NCI-H2227 (cell line): ENCODE data around the gene RBP7.
A peak's percentile ranks its signal among the peaks of the same experiment; 100 is the strongest.
"Not testable (repeated sequence)": the region's sequence is repeated elsewhere in the genome, so short reads cannot be mapped to it uniquely, and the experiment has no call there.

ENCODE experiments used
- DNase-seq: peaks from one replicate; lab custom pipeline; 2025; ENCODE audit not compliant: unreplicated experiment; lab: John Stamatoyannopoulos, UW

RBP7 gene

DNA sequence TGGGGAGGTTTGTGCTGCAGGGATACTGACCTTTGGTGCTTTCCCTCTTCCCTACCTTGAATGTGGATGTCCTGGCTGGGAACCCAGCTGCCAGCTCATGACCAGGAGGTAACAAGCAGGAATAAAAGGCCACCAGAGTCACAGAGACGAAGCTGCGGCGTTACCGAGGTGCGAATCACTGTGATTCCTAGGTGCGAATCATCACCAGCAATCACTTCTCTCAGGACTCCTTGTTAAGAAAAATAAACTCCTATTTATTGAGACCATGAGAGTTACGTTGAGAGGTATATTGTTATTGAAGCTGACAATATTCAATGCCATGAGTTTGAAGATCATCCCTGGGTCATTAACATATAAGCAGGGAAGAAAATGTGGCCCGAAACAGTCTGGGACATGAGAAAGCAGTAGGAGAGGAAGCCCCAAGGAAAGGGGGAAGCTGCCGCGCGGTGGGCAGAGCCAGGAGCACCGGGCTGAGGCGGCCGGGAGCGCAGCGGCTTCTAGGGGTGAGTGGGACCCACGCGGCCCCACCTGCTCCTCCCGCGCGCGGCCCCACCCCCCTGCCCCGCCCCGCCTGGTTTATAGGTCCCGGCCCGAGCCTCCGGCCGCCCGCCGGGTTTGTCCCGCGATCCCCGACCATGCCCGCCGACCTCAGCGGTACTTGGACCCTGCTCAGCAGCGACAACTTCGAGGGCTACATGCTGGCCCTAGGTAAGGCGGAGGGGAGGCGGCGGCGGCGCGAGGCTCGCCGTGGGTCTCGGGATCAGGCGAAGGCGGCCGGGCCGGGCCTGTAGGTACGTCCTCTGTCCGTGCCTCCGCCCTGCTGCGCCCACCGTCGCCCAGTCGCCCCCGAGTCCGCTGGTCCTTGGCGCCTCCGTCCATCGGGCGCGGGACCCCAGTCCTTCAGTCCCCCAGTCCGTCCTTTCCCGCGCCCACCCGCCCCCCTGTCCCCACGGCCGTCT lies at the start of gene RBP7:
Gene RBP7 (plus strand): TSS at position 605 of the 959 bp plus-strand sequence. CDS start 31 bp downstream, at position 636.
- DNase-seq, result peak; percentile 47

DNA sequence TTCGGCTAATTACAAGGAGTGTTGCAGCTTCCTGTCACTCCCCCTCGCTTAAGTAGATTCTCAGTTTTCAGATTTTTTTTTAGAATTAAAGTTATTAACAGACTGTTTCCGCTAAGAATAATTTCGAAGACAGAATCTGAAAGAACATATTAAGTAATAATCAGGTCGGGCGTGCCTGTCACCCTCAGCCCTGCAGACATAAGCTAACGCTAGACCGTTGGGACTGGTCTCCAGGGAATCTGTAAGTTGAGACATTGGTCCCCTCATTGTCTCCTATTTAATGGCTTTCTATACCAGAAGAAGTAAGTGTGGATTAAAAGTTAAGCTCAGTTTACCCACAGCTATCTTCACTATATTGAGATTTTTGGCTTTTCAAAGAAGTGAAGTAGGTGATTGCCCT lies 39.3 kb upstream of the RBP7 start:
- no peak for DNase-seq

DNA sequence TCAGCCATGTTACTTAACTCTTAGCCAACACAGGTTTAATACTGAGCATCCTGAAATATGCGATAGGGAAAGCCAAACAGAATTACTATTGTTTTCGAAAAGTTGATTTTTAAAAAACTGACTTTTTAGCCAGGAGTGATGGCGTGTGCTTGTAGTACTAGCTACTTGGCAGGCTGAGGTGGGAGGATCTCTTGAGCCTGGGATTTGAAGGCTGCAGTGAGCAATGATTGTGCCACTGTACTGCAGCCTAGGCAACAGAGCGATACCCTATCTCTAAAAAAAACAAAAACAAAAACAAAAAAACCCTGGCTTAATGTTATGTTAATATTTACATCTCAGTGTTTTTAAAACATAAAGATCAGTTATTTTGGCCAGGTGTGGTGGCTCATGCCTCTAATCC lies 37.0 kb upstream of the RBP7 start:
- no peak for DNase-seq

DNA sequence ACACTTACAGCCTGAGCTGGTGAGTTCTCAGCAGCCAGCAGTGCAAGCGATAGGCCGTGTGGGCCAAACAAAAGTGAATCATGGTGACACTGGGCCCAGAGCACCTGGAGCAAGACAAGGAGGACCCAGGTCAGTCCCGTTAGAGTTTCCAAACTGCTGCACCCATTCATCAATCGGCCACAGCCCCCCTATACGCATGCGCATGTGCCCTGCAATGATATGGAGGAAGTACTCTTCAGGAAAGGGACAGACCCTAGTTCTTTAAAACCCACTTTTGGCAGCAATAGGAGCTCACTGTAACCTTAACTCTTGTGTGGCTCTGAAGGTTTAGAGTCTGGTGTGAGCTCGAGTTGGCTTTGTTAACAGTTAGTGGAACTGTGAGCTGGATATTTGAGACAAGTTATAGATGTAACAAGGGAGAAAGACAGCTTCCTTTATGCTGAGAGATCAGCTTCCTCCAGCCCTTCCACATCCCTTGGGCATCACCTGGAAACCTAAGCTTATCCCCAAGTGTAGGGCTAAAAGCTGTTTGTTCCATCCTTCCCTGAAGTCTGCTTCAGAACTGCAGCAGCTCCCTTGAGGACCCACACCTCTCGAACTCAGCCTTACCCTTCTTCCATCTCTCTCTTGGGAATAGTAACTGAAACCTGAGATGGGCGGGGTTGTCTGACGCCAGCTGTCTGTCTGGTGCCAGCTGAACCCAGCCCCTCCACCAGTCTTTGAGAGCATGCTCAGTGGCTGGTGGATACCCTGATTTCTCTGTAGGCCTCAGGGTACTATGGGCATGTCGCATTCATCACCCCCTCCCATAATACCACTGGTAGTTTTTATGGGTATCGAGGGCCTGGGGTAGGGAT lies 36.1 kb upstream of the RBP7 start:
- peak; percentile 54 for DNase-seq

DNA sequence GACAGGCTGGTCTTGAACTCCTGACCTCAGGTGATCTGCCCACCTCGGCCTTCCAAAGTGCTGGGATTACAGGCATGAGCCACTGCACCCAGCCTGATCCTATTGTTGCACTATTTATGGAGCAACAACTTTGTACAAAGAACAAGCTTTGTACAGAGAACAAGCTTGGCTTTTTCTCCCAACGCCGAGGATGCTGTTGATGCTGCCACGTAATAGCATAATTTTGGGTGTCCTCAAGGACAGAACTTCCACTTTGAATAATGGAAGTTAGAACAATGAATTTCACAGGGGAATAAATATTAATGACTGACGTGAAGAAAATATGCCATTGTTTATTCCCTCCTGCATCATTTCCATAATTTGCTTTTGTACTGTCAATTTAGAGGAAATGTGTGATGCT lies 12.8 kb upstream of the RBP7 start:
- no peak for DNase-seq

DNA sequence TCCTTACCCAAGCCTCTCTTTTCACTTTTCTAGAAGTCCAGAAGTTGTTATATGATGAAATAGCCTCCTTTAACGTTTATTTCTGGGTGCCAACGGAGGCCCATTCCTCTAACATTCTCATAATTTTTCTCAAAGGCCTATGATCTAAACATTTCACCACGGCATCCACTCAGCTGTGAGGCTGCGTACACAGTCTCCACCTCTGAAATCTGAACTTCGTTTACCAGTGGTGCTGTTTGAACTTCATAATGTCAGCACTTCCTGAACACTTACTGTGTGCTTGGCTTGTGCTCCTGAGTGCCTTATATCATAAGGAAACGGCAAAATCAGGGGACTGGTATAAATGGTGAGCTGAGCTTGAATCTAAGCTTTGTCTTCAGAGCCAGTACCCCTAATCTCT lies 12.0 kb upstream of the RBP7 start:
- no peak for DNase-seq

DNA sequence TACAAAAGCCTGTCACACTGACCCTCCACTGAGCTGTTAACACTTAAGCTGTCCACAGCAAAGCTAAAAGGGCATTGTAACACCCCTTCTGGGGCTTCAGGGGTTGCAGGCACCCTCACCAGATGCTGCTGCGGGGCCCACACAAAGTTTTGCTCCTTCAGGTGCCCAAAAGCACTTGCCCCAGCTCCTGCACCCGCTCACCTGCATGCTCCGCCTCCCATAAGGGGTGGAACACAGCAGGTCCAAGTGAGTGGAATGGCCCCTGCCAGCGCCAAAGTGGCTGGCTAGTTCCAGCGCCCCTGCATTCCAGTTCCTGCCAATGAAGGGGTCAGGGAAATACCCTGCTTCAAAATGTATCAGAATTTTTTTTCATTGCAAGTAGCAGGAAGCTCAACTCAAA lies 7.3 kb upstream of the RBP7 start:
- no peak for DNase-seq

DNA sequence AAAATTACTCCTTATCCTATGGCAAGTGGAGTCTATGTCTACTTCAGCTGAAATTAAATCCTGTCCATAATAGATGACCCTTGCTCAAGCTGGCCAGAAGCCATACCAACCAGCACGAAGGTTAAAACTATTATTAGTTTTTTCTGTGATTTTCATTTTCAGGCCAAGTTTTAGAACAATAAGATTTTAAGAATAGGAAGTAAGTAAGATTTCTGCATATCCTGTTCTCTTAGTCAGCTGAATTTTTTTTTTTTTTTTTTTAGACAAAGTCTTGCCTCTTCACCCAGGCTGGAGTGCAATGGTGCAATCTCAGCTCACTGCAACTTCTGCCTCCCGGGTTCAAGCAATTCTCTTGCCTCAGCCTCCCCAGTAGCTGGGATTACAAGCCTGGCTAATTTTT lies 6.1 kb upstream of the RBP7 start:
- DNase-seq, result no peak

DNA sequence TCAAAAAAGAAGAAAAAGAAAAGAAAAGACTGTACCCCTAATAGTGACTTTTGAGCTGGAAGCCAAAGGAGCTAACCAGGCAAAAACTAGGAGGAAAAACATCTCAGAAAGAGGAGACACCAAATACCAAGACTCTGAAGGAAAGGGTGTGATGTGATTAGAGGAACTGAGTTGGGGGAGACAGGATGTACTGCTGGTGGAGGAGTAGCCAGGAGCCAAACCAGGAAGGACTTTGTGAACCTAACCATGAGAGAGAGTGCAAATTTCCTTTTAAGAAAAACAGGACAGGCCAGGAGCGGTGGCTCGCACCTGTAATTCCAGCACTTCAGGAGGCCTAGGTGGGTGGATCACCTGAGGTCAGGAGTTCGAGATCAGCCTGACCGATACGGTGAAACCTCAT lies 4.1 kb upstream of the RBP7 start:
- no peak for DNase-seq

DNA sequence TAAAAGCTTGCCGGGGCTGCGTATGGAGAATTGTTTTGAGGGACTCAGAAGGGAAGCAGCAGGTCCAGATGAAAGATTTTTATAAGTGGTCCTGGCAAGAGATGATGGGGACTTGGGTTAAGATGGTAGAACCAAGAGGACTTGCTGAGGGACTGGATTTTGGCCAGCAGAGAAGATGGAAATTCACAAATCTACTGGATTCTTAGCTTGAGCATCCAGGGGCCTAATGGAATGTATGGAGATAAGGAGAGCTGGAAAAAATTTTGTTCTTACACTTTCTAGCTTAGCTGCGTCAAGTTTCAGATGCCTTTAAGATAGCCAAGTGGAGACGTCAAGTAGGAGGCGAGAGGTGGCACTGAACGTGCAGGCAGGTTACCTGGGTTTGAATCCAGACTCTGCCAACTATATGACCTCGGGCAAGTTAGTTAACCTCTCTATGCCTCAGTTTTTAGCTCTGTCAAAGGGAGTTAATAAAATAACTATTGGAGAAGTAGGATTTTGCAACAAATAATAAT lies 3.4 kb upstream of the RBP7 start:
- DNase-seq, result no peak

DNA sequence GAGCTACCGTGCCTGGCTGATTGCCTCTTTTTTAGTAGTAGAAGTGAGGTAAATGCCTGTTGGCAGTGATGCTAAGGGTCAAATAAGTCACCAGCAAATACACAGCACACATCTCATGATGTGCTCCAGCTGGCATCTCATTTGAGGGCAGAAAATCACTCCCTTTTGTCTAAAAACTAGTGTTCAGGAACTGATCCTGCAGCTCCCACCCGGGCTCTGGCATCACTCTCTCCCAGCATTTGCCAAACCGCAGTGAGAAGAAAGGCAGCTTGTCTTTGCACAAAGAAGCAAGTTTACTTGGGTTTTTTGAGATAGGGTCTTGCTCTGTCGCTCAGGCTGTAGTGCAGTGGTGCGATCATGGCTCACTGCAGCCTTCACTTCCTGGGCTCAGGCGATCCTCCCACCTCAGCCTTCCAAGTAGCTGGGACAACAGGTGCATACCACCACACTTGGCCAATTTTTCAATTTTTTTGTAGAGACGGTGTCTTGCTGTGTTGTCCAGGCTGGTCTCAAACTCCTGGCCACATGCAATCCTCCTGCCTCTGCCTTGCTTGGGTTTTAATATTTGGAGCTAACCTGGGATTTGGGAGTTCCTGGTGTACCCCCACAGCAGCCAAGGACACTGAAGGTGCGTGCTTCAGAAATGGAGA lies 4.1 kb downstream of the RBP7 start:
- DNase-seq, result no peak

DNA sequence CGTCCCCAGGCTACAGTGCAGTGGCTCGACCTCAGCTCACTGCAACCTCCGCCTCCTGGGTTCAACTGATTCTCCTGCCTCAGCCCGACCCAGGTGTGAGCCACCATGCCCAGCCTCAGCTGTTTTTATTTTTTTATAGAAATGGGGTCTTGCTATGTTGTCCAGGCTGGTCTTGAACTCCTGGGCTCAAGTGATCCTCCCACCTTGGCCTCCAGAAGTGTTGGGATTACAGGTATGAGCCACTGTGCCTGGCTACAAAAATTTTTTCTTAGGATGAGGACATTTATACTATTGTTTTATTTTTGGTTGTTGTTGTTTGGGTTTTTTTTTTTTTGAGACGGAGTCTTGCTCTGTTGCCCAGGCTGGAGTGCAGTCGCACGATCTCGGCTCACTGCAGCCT lies 8.2 kb downstream of the RBP7 start:
- not testable (repeated sequence) for DNase-seq

DNA sequence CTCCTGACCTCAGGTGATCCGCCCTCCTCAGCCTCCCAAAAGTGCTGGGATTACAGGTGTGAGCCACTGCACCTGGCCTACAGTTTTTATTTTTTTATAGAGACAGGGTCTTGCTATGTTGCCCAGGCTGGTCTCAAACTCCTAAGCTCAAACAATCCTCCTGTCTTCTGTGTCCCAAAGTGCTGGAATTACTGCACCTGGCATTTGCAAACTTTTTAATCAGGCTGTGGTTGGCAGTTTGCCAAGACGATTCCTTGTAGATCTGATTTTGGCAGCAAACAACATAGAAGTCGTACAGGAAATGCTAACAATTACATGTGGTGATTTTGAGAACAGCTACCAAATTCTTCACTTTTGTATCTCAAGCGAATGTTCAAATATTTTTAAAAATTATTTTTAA lies 10.1 kb downstream of the RBP7 start:
- DNase-seq, result no peak

DNA sequence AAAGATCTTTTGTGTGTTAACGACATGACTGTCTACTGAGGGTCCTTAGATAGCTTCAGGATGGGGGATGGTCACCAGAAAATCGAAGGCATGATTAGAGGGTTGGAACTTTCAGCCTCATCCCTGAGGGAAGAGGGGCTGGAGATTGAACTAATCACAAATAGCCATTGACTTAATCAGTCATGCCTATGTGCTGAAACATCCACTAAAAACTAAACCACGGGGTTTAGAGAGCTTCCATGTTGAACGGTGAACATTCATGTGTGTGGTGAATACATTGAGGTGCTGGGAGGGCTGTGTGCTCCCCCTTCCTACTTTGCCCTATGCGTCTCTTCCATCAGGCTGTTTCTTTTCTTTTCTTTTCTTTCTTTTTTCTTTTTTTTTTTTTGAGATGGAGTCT lies 17.0 kb downstream of the RBP7 start:
- no peak for DNase-seq

DNA sequence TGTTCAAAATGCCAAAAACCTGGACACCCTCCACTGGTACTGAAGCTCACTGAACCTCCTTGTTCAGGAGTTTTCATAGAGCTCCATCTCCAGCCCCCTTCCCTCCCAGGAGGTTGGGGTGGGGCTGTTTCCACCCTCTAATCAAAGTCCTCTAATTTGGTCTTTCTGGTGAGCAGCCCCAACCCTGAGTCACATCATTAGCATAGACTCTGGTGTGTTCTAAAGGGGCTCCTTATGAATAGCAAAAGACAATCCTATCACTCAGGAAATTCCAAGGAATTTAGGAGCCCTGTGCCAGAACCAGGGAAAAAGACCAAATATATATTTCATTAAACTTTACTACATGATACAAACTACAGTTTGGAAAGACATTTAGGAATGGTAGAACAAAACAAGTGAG lies 22.5 kb downstream of the RBP7 start:
- no peak for DNase-seq

DNA sequence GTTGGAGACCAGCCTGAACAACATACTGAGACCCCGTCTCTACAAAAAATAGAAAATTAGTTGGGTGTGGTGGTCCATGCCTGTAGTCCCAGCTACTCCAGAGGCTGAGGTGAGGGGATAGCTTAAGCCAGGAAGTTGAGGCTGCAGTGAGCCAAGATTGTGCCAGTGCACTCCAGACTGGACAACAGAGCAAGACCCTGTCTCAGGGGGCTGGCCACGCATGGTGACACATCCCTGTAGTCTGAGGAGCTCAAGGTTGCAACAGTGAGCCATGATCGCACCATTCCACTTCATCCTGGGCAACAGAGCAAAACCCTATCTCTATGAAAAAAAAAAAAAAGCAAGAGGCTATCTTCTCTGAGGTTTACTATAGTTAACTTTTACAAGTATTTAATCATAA lies 23.1 kb downstream of the RBP7 start:
- no peak for DNase-seq

DNA sequence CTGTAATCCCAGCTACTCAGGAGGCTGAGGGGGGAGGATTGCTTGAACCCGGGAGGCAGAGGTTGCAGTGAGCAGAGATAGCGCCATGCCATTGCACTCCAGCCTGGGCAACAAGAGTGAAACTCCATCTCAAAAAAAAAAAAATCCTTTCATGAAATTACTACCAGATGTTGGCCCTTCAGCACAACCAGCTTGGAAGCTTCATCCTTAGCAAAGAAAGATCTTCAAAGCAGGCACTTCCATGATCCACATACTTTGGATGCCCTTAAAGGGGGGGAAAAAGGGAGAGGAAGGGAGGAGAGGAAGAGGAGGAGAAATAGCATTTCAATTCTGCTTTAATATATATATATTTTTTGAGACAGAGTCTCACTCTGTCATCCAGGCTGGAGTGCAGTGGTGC lies 23.6 kb downstream of the RBP7 start:
- DNase-seq, result not testable (repeated sequence)

DNA sequence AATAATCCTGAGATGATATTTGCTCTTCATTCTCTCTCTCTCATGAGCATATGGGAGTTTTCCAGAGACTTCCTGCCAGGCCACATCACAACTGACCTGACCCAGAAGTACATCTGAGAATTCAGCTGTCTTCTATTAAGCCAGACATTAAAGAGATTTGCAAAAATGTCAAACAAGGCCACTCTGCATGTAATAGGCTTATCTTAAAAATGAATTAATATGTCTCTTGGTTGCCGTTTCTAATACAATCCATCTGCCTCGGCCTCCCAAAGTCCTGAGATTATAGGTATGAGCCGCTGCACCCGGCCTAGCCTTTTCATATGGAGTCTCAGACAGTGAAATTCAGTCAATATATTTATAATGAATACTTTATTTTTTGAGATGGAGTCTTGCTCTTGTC lies 25.0 kb downstream of the RBP7 start:
- DNase-seq, result not testable (repeated sequence)

DNA sequence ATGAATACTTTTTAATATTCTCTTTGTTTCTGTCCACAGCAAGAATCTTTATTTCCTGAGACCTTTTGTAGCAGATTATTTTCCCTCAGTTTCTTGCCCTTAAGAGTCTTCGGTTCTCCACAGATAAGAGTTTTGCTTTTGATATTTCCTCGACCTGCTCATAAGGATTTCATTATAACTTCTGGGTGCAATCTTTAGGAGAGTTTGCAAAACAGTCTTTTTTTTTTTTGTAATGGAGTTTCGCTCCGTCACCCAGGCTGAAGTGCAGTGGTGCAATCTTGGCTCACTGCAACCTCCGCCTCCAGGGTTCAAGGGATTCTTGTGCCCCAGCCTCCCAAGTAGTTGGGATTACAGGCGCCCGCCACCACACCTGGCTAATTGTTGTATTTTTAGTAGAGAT lies 25.6 kb downstream of the RBP7 start:
- DNase-seq, result no peak

DNA sequence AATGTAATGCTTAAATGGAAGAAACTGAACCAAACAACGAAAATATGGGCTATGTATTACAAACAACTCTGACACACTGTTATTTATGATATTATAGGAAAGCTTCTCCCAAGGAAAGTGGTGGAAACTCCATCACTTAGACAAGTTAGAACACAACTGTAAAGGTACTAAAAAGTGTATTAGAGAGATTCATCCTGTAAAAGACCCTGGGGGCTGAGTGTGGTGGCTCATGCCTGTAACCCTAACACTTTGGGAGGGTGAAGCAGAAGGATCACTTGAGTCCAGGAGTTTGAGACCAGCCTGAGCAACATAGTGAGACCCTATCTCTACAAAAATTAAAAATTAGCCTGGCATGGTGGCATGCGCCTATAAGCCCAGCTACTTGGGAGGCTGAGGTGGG lies 28.3 kb downstream of the RBP7 start:
- DNase-seq, result no peak

DNA sequence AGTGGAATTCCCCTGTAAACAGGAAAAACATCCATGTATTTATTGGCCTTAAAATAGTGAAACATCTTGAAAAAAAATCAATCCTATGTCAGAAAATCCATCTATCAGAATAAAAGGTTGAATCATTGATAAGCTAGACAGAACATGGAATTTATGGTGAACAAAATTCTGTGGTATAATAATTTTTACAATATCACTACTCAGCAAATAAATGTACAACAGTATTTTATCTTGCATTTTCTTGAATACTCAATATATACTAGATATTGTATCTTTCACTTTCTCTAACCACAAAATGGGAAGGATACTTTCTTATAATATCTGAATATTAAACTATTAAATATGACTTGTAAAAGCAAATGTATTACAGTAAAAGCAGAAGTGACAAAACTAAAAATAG lies 30.0 kb downstream of the RBP7 start:
- no peak for DNase-seq
